IPS DF 4.7 (cell line): ENCODE measurements around the gene LRRN3.

ENCODE experiments used
- DNase-seq: peaks from one replicate; pipeline ENCODE4 v3.0.0-alpha.2; 2013; ENCODE audit warnings: low spot score; ENCODE audit errors: extremely low read depth

Gene LRRN3

GRCh38 chr7:111104710-111105109 lies 13.8 kb downstream of the LRRN3 start:
- no peak for DNase-seq

- no peak for DNase-seq
These were observed 14.3 kb downstream of the LRRN3 start for GRCh38 chr7:111105269-111105668.

DNA sequence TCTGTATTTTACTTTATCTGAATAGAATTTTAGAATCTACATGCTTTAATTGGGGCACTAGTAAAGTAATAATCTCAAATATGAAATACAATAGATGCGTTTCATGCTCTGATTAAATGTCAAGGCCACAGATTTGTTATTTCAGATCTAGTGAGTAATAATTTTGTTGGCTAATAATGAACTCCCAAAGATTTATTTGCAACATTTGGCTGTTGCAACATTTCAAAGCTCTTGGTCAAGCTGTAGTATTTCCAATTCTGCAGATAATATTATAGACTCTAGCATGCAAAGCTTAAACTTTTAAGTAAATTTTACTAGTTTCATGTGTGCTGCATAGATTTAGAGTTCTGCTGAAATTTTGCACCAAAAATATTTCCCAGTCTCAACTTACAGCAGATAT lies 16.7 kb downstream of the LRRN3 start:
- DNase-seq = no peak

DNA sequence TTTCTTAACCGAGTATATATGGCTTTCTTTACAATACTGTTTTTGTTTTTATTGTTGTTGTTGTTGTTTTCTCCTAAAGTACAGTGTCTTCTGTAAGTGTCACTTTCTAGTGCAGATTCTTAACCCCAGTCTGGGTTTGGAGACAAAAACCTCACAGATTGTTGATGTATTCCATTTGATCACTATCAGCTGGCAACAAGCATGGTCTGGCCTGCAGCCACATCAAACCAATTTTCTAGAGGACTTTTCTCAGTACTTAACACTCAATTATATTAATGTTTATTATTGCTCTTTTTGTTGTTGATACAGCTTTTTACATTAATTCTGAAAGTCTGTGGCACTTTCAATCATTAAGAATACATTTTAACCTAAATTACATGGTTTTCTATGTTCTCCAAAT lies 17.1 kb downstream of the LRRN3 start:
- no peak for DNase-seq

DNA sequence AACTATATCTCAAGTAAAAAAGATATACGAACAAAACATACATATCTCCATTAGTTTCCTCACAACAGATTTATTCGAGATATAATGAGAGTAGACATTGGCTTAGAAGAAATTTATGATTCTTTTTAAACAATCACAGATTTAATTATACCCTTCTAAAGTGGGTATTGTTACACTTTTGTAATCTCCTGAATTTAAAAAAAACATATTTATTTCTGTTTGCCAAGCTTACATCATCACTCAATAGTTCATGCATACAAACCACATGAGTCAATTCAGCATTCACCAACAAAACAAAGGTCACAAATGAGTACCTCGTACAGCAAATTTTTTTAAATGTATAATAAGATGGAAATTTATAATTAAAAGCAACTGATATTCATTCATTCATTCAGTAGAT lies 17.6 kb downstream of the LRRN3 start:
- no peak for DNase-seq

DNA sequence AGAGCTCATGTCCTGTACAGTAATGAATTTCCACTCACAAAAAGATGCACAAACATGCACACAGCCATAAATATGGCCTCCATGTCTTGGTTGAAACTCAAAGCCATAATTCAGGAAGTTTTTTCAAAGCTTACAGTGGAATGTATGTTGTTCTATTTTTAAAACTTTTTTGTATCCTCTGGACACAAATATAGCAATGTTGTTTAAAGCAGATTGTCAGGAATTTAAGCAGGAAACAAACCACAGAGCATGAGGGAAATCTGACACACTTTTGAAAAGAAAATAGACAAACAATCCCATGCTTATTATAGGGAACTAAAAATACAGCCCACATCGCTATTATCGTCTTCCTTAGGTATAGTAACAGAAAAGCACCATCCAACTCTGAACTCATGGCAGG lies 21.5 kb downstream of the LRRN3 start:
- no peak for DNase-seq

DNA sequence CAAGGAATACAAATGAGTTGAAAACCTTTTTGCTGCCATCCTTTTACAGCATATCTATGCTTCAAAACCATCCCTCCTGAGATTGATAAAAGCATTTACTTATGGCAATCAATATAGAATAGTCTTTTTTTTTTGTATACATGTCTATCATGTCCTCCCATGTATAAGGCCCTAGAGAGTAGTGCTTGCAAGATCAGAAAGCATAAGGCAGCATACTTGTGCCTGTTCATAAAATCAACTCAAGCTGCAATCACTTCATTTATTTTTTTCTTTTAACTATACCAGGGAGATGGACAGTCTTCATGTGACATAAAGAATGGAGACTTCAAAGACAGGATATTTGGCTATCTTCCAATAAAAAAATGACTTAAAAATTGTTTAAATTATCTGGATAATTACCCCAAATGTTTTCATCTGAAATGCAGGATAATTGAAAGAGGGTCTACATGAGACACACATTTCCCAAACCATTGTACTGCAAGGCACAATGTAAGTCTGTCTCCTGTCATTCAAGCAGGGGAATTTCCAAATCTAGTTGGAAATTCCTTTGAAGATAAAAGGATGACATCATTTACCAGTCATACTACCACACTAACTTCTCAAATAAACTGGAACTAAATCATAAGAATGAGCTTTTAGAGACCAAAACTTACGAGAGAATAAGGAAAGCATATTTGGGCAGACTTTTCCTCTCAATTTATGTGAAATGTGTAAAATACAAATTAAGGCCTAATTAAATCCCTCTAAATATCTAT lies 22.5 kb downstream of the LRRN3 start:
- no peak for DNase-seq

- no peak for DNase-seq
These were observed 25.0 kb downstream of the LRRN3 start for GRCh38 chr7:111115966-111116365.

- no peak for DNase-seq
These were observed 36.1 kb downstream of the LRRN3 start for GRCh38 chr7:111126987-111127386.

DNA sequence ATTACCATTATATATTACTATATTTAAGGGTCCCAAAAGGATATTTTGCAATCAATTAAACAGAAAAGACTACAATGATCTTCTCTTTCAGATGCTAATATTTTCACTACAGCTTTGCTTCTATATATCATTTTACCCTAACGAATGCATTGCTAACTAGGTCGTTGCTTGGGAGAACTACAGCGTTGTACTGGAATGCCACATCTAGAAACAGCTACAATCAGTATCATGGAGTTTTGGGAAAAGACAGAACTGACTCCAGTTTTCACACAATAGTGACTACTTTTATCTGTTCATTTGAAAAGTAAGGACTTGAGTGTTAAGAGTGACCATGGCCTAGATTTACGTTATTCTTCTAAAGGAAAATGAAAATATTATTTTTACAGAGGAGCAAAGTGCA lies 38.5 kb downstream of the LRRN3 start:
- no peak for DNase-seq

DNA sequence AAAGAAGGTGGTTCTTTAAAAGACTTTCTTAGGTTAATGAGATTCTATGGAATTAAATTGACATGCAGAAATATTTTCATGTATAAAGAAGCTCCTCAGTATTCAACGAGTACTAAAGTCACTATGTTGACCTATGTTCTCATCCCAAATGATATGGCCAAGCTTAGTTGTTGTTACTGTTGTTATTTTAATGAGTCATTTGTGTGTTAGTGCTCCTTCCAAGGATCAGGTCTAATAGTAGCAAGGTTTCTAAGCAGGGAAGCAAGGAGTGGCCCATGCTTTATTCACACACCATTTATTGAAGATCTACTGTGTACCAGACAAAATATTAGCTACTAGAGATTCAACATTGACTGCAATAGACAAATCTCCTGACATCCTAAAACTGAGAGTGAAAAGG lies 41.9 kb downstream of the LRRN3 start:
- DNase-seq = no peak

DNA sequence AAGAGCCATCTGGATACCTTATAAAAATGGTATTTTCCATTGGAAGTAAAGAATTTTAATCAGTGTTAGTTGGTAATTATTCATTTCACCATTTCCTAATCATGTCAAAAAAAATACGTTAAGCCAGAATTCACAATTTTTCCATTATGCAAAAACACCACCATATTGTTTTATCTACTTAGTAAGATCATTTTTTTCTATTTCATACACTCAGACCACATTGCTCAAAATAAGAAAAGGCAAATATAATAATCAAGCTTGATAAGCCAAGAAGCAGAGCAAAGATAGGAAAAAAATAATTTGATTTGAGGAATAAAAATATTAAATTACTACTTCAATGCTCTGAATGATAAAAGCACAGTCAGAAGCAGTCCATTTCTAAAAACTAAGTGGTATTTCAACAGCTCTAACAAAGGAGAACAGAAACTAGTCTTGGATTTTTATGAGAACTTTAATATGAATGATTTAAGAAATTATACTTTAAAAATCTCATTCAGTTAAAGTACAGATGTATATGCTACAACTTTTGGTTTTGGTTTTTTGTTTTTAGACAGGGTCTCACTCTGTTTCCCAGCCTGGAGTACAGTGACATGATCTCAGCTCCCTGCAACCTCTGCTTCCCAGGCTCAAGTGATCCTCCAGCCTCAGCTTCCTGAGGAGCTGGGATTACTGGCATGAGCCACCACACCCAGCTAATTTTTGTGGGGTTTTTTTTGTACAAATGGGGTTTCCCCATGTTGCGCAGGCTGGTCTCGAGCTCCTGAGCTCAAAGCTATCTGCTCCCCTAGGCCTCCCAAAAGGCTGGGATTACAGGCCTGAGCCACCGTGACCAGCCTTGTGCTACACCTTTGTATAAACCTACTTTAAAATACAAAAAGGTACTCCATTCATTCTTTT lies 46.6 kb downstream of the LRRN3 start:
- DNase-seq = no peak

- no peak for DNase-seq
These were observed 47.3 kb downstream of the LRRN3 start for GRCh38 chr7:111138193-111138569.

DNA sequence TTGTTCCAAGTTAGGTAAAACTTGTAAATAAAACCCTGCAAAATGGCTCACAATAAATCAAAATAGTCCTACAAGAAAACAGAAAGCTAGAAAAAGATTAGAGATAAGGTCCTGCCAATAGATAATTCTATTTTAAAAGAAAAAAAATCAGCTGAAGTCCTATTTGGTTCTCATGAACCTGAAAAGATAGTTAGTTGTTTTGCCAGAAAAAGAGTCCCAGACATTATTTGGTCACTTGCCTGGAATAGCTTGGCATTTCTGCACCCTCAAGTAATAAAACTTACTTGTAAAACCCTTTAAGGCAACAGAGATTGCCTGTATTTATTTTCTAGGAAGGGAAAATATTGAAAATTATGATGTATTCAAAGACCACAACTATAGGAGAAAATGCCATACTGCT lies 47.7 kb downstream of the LRRN3 start:
- DNase-seq = no peak

DNA sequence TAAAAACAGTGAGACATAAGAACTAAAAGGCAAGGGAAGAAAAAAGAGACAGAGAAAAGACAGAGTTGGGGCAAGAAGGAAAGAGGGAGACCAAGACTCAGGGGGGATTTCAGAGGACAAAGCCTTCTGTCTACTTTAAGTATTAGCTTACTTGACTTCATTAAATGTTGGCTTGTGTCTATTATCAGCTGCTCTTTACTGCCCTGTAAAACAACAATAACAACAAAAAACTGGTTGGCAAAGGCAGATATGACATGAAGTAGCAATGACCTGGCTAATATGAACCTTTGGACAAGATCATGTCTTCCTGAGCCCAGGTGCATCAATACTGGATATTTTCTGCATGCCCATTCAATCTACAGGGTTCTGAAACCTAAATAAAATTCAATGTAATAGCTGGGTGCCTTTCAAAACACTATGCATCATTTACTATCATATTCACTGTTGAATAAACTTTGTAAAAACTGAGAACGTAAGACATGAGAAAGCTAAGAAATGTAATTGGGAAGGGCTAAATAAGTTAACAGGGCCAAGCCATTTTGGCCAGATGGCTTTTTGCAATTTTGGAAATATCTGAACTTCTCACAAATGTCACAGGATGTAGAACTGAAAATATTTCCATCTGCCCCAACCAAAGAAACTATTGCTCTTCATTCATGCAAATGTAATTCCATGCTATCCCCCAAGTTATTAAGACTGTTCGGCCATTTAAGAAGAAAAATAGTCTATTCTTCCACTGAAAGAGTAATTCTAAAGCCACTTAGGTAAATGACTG lies 49.4 kb downstream of the LRRN3 start:
- no peak for DNase-seq

GRCh38 chr7:111145472-111145871 lies 54.5 kb downstream of the LRRN3 start:
- no peak for DNase-seq

DNA sequence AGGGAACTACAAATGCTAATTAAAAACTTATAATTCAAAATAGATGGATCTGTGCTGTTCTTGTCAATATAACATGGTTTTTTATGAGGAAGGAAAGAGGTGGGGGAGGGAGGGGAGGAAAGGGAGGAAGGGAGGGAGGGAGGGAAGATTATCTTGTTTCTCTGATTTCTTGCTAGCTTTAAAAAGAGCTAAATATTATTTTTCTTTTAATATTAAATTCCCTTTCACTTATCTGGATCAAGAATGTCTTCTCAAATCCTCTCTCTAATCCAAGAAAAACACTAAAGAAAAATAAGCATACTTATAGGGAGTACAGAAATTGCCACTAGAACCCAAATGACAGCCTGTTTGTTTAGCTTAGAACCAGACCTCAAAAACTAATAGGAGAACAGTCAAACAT lies 55.2 kb downstream of the LRRN3 start:
- no peak for DNase-seq

GRCh38 chr7:111147708-111148533 lies 57.0 kb downstream of the LRRN3 start:
- no peak for DNase-seq

GRCh38 chr7:111150709-111151108 lies 59.8 kb downstream of the LRRN3 start:
- no peak for DNase-seq

GRCh38 chr7:111159426-111159825 lies 68.5 kb downstream of the LRRN3 start:
- DNase-seq = no peak

DNA sequence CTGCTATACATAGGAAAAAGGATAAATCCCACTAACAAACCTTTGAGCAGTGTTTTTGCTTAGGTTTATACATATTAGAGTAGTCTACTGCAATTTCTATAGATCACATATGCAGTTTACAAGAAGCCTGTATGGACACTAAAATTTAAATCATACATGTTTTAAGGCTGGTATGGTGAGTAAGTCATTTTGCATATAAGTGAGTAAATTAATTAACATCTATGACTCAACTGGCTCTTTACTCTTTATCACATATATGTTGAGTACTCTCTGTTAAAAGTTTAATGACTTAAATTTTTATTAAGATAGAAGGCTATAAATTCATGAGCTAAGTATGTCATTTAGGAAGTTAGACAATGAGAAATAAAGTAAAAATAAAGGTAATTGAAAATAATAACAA lies 69.4 kb downstream of the LRRN3 start:
- no peak for DNase-seq
